GM12891 (cell line): Measurements from ENCODE around the gene GPR62.

ENCODE experiments used
- PAX5 ChIP-seq: IDR thresholded peaks from 2 replicates; pipeline ENCODE4 v1.6.1; 2011; ENCODE audit warnings: low read length, moderate library complexity, mild to moderate bottlenecking; ENCODE audit not compliant: insufficient read depth, severe bottlenecking
- POLR2A ChIP-seq: IDR thresholded peaks from 2 replicates; pipeline ENCODE4 v1.6.1; 2011; ENCODE audit warnings: low read depth, low read length, control low read depth
- POLR2AphosphoS5 ChIP-seq: IDR thresholded peaks from 2 replicates; pipeline ENCODE4 v1.6.1; 2011; ENCODE audit warnings: low read depth, low read length, control low read depth
- POU2F2 ChIP-seq: IDR thresholded peaks from 2 replicates; pipeline ENCODE4 v1.6.1; 2011; ENCODE audit warnings: low read depth, mild to moderate bottlenecking, control low read depth, low read length, moderate library complexity
- SPI1 ChIP-seq: IDR thresholded peaks from 2 replicates; pipeline ENCODE4 v1.6.1; 2011; ENCODE audit warnings: low read depth, low read length, control low read depth
- TAF1 ChIP-seq: IDR thresholded peaks from 2 replicates; pipeline ENCODE4 v1.6.1; 2011; ENCODE audit warnings: low read depth, low read length, control low read depth

GRCh38 chr3:51945926-51946705 lies 9.1 kb upstream of the GPR62 start:
- no peak for TF ChIP-seq POLR2A
- no peak for TF ChIP-seq POLR2AphosphoS5
- TF ChIP-seq TAF1, result no peak
- no peak for TF ChIP-seq POU2F2
- no peak for TF ChIP-seq SPI1
- TF ChIP-seq PAX5, result no peak
